GM11168 (cell line): Measurements from ENCODE around the gene CALHM3.
"Not testable (repeated sequence)": the region's sequence is repeated elsewhere in the genome, so short reads cannot be mapped to it uniquely, and the experiment has no call there.

Experiments used
- in situ Hi-C: fragments of 300-500 bp; cut with MboI; formaldehyde crosslinking; loops from one replicate; pipeline ENCODE4 v1.12.0; 2022; ENCODE audit warnings: low sequenced_read_pairs; ENCODE audit not compliant: unreplicated experiment

Gene CALHM3, protein sequence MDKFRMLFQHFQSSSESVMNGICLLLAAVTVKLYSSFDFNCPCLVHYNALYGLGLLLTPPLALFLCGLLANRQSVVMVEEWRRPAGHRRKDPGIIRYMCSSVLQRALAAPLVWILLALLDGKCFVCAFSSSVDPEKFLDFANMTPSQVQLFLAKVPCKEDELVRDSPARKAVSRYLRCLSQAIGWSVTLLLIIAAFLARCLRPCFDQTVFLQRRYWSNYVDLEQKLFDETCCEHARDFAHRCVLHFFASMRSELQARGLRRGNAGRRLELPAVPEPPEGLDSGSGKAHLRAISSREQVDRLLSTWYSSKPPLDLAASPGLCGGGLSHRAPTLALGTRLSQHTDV

GRCh38 chr10:103479135-103479534 lies at the start of gene CALHM3:
Gene CALHM3 (minus strand): TSS chr10:103479240. CDS start chr10:103479032, 208 bp downstream.
- in situ Hi-C loops, result no loop called here

GRCh38 chr10:103528549-103528948 lies 49.5 kb upstream of the CALHM3 start:
- in situ Hi-C loops, result no loop called here

DNA sequence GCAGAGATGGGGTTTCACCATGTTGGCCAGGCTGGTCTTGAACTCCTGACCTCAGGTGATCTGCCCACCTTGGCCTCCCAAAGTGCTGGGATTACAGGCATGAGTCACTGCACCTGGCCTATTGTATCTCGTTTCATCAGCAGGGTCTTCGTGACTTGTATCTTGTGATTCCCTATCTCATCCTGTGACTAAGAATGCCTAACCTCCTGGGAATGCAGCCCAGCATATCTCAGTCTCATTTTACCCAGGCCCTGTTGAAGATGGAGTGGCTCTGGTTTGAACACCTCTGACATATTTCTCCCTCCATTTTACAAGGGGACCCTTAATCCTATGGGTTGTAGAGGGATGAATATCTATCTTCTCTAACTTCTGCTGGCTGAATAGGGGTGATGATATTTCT lies 48.4 kb upstream of the CALHM3 start:
- in situ Hi-C loops, result not testable (repeated sequence)

DNA sequence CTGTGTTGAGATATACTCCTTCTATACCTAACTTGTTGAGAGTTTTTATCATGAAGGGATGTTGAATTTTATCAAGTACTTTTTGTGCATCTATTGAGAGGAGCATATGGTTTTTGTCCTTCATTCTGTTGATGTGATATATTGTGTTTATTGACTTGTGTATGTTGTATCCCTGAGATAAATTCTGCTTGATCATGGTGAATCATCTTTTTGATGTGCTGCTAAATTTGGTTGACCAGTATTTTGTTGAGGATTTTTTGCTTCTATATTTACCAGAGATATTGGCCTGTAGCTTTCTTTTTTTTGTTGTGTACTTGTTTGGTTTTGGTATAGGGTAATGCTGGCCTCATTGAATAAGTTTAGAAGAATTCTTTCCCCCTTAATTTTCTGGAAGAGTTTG lies 46.9 kb upstream of the CALHM3 start:
- in situ Hi-C loops, result no loop called here

GRCh38 chr10:103523683-103524082 lies 44.6 kb upstream of the CALHM3 start:
- in situ Hi-C loops, result no loop called here

GRCh38 chr10:103522006-103522405 lies 43.0 kb upstream of the CALHM3 start:
- in situ Hi-C loops, result not testable (repeated sequence)

DNA sequence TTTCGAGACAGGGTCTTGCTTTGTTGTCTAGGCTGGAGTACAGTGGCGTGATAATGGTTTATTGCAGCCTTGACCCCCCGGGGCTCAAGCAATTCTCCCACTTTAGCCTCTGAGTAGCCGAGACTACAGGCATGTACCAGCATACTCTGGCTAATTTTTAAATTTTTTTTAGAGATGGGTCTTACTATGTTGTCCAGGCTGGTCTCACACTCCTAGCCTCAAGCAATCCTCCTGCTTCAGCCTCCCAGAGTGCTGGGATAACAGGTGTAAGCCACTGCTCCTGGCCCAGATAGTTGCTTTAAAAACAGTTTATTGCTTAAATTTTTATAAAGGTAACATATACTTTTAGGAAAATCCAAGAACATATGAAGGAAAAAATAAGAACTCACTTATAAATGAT lies 40.8 kb upstream of the CALHM3 start:
- in situ Hi-C loops, result no loop called here

DNA sequence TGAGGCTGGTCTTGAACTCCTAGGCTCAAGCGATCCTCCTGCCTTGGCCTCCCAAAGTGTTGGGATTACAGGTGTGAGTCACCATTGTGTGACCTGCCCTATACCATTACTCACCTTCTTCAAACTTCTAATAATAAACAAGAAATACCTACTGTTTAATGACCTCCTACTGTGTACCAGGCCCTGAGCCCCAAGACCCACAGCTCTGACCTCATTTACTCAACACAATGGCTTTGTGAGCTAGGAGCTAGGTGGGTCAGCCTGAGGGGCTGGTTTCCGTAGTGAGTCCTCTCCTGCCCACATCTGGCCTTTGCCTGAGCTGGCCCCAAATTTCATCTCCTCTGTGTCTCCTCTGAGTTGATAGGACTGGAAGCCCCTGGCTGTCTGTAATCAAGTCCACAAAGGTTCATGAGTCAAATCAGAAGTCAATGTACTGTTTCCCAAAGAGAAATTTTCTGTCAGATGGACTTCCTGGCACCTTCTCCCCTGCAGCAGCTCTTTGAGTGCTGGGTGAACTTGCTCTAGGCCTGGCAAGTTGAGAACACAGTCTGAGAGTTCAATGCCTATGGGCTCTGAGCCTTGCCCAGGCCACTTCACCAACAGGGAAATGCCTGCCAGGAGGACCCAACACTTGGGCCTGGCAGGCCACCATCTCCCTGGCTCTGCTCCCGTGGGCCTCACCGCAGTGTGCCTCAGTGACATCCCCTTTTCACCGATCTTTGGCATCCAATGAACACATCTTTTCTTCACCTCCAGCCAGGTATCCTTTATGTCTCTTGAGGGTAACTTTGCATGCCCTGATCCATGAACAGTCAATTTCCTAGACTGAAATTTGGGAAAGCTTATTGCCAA lies 38.4 kb upstream of the CALHM3 start:
- in situ Hi-C loops, result no loop called here

GRCh38 chr10:103514244-103514643 lies 35.2 kb upstream of the CALHM3 start:
- in situ Hi-C loops, result no loop called here

GRCh38 chr10:103513380-103514060 lies 34.5 kb upstream of the CALHM3 start:
- in situ Hi-C loops, result no loop called here

DNA sequence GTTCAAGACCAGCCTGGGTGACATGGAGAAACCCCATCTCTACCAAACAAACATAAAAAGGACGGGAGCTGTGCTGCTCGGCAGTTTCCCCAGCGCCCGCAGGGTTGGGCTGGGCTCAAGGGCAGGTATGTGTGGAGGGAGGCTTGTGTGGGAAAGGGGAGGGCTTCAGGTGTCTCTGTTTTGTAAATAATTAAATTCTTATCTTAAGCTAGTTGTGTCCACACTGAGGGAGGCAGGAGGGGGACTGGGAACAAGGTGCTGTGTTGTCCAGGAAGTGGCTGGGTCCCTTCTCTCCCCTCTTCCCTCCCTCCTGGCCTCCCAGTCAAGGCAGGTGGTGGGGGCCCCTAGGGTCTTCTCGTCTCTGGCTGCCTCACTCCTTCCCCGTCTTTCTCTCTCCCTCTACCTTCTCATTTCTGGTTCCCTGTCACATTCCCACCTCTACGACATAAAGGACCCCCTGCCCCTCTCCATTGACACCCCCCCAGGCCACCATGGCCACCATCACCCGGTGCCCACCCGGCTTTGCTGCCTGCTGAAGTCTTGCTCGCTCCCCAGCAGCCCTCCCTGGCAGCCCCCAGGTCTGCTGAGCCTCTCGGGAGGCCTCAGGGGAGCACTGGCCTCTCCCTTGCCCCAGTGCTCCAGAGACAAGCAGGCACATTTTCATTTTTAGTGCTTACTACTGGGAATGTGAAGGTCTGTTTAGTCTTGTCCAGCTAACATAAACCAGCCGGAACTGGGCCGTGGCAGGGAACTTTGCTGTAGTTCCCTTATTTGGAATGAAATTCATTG lies 33.7 kb upstream of the CALHM3 start:
- in situ Hi-C loops, result no loop called here

- in situ Hi-C loops, result no loop called here
These were observed 33.1 kb upstream of the CALHM3 start for GRCh38 chr10:103512166-103512565.

- in situ Hi-C loops, result no loop called here
These were observed 32.0 kb upstream of the CALHM3 start for GRCh38 chr10:103510791-103511752.

GRCh38 chr10:103510046-103510685 lies 31.1 kb upstream of the CALHM3 start:
- in situ Hi-C loops, result no loop called here

DNA sequence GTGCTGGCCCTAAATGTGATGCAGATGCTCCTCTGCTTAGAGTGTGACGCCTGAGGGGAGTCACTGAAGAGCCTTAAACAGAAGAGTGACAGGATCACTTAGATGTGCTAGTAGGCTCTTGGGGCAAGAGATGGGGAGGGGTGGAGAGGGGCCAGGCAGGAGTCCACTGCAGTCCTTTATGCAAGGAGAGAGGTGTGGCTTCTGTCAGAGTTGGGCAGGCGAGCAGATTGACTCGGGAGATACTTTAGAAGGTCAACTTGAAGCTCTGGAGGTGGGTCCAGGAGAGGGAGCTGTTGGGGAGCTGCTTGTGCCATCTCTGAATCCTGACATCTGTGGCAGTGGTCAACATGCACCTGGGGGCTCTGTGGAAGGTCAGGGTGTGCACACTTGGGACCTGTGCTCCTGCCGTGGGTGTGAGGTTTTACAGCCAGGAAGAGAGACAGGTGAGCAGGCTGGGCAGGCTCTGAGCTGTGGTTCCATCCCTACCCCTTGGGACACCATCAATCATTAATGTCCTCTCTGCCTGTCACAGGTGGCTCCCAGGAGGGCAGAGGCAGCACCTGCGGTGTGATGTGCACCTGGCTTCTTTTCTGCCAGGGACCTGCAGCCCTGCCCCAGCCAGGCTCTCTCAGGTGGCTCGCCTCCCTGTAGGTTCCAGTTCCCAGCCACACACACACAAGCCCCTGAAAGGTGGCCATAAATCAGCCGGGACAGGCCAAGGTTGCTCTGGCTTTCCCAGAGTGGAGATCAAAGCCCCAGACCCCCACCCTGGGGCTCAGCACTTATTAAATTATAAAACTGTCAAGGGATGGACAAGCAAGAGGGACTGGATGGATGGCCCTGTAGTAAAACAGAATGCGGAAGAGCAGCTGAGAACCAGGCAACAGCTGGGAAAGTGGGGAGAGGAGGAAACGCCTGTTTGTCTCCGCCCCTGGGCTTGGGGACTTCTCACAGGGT lies 28.5 kb upstream of the CALHM3 start:
- in situ Hi-C loops, result no loop called here

GRCh38 chr10:103506061-103506460 lies 27.0 kb upstream of the CALHM3 start:
- in situ Hi-C loops, result no loop called here

- in situ Hi-C loops, result no loop called here
These were observed 25.2 kb upstream of the CALHM3 start for GRCh38 chr10:103504181-103504783.
